Stimulated activated CD4-positive, alpha-beta T cell treated with anti-CD3 and anti-CD28 coated beads, Interleukin-4, amount 100 ng/mL, for 1 hour (primary cell): ENCODE measurements around the gene QRICH2.
"Not testable (repeated sequence)": the region's sequence is repeated elsewhere in the genome, so short reads cannot be mapped to it uniquely, and the experiment has no call there.

ENCODE experiments used
- DNase-seq: peaks from one replicate; pipeline ENCODE4 v3.0.0-alpha.2; 2020

The QRICH2 gene

DNA sequence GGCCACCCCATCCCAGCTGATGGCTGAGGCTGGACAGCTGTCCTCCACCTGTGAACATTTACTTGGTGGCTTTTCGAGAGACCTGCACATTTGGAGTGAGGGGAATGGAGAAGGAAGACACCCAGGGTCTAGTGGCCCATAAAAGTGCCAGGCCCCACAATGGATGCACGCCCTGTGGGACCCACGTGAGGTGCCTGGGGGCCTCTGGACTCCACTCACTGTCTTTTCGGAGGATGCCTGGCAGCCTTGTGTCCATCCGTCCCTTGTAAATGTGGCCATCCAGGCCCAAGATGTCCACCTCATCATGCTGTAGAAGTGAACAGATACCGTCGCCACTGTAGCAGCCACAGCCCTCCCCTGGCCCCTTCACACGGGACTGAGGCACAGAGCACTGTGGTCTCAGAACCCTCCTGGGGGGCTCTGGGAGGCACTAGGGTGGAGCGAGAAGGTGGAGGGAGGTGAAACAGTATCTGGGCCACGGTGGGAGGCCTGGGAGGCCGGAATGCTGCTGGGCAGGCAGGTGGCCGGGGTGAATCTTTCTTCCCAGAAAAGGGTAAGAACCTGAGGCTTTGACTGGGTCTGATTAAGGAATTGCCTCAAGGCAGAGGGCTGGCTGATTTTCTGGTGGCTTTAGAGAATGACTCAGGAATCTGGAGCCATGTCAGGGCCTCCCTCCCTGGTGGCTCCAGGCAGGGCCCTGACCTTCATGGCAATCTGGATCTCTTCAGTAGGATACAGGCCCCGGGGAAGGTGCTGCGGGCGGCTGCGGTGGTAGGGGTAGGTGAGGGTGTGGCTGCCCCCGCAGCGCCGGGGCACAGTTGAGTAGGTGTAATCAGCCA, 31.4 kb downstream of the QRICH2 start:
- no peak for DNase-seq

DNA sequence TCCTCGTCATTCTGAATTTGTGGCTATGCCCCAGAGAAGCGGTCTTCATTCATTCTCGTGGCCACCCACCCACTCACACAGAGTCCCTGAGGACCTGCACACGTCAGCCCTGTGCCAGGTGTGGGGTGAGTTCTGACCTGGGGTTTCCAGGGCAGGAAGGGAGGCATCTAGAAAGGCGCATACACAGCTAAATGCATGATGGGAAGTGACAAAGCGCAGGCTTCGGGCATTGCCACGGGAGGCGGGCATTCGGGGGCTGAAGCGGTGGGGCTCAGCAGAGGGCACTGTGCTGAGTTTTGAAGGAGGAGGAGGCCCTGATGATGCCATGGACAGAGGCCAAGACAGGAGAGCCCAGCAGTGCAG, 32.0 kb downstream of the QRICH2 start:
- DNase-seq: no peak

GRCh38 chr17:76275382-76276068, 32.6 kb downstream of the QRICH2 start:
- no peak for DNase-seq

DNA sequence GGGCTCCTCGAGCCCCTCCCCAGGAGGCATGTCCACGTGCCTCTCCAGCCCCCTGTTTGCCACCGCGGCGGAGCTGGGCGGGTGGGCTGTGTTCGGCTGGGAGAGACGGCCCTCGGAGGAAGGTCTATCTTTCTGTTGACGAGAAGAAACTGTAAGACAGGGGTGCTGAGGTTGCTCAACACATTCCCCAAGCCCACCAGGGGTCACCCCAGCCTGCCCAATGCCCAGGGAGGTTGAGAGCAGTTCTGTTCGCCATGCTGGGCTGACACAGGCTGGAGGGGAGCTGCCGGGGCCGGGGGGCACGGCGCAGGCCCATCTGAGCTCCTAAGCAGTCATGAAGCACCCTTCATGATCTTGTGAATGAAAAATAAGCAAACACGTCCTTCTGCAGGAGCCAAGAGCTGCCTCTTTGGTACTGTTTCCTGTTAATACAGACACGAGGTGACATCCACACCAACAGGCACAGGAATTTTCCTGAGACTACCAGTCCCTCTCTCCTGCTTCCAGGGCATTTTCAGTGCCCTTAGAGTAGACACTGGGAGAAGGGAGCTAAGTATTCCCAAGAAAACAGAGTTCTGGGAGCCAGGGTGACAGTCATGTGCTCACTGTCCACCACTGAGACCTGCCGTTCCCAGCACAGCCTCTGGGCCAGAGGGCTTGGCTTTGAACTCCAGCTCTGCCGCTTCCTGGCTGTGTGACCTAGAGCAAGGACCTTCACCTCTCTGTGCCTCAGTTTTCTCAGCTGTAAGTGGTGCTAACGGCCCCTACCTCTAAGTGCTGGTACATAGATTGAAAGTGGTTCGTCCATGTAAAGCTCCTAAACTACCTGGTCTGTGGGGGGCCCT, 33.7 kb downstream of the QRICH2 start:
- DNase-seq: no peak

GRCh38 chr17:76273445-76274111, 34.5 kb downstream of the QRICH2 start:
- no peak for DNase-seq

DNA sequence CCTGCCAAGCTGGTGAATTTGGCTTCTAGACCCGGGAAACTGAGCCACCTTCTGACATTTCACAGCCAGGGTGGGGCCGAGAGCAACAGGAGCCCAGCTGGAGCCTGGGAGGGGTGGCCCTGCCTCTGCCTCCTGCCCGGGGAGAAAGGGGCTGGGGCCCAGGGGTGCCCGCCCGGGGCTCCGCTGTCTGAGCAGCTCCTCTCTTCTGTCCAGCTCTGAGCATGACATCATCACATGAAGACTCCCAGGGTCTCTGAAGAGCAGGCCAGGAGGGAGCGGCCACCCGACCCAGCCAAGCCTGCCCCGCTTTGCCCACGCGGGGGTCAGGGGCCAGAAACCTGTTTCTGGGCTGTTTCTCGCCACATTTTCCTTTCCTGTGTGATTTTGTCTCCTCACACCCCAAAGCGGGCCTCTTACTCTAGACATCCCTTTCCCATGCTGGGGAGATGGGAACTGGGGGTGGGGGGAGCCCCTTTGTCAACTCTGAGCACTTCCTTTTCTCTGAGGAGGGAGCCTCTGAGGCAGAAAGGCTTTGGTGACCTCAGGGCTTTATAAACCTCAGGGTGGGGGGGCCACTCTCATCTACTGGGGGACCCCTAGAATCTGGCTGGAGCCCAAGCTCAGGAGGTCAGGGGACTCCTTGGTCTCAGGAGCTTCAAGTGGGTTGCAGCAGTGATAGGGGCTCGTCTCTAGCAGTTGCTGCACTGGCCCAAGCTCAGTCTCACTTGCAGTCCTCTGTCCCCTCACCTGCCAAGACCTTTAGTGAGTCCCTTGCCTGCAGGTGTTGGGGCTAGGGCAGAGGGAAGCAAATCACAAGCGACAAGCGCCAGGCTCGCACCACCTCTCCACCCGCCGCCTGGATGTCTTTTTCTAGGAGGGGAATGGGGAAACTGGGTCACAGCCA, 35.3 kb downstream of the QRICH2 start:
- peak; percentile 58 for DNase-seq

GRCh38 chr17:76271669-76272540, 36.2 kb downstream of the QRICH2 start:
- DNase-seq: peak; percentile 87

GRCh38 chr17:76270770-76271668, 37.1 kb downstream of the QRICH2 start:
- no peak for DNase-seq

- DNase-seq: no peak
Measured at GRCh38 chr17:76270127-76270592, 37.9 kb downstream of the QRICH2 start.

GRCh38 chr17:76268991-76269981, 38.8 kb downstream of the QRICH2 start:
- DNase-seq: no peak

- peak; percentile 72 for DNase-seq
Measured at GRCh38 chr17:76268015-76268749, 39.9 kb downstream of the QRICH2 start.

GRCh38 chr17:76267581-76268001, 40.5 kb downstream of the QRICH2 start:
- not testable (repeated sequence) for DNase-seq

GRCh38 chr17:76267051-76267576, 41.0 kb downstream of the QRICH2 start:
- no peak for DNase-seq

DNA sequence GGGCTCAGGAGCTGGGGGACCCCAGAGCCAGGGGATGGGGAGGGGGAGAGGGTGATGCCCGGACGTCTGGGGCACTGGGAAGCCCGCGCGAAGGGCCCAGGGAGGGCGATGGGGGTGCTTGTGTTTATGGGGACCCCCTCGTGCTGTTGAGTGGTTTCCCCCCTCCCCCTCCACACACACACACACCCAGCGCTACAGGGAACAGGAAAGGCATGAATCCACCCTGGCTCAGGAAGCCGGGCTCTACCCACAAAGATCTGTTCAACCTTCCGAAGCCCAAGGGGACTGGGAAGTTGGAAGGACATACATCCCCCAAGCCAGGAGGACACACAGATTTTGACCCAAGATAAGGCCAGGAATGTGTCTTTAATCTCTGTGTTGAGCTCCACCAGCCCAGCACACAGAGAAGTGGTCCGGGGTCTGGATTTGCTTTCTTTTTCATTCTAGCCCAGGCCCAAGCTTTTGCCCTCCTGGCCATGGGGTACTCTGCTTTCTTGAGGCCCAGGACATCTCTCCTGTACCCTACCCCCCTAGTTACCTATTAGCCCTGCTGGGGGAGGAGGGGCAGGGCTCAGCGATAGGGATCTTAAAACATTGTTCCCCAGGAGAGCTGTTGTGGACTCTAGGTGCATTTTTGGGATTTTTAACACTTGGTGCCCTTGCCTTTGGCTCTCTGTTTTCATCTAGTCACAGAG, 41.7 kb downstream of the QRICH2 start:
- DNase-seq: no peak

GRCh38 chr17:76265624-76266243, 42.3 kb downstream of the QRICH2 start:
- DNase-seq: peak; percentile 60
